Osteoblast (primary cell): ENCODE measurements around the gene KIF7. TPM values are rescaled to one million over a fixed set of nuclear protein-coding genes. Genes with fewer than 3 reads are reported as not detected.
A peak's percentile ranks its signal among the peaks of the same experiment; 100 is the strongest.

Source experiments
- DNase-seq: peaks from one replicate; pipeline ENCODE4 v3.0.0; 2011; ENCODE audit warnings: low spot score, mixed read lengths; ENCODE audit not compliant: insufficient read length; ENCODE audit errors: missing footprints
- H2AFZ ChIP-seq: 2 replicates; pipeline ENCODE4 v1.6.0; 2011; ENCODE audit warnings: mild to moderate bottlenecking, low read length
- H3K27ac ChIP-seq: 2 replicates; pipeline ENCODE4 v1.5.1; 2011; ENCODE audit warnings: mild to moderate bottlenecking, low read depth, low read length, moderate library complexity
- H3K27me3 ChIP-seq: 2 replicates; pipeline ENCODE4 v1.6.0; 2012; ENCODE audit warnings: mild to moderate bottlenecking, control low read depth, inconsistent platforms, low read length, moderate library complexity; ENCODE audit not compliant: insufficient read depth
- H3K36me3 ChIP-seq: 2 replicates; pipeline ENCODE4 v1.5.1; 2011; ENCODE audit warnings: mild to moderate bottlenecking, low read length, control low read depth, moderate library complexity; ENCODE audit not compliant: insufficient read depth
- H3K4me1 ChIP-seq: 2 replicates; pipeline ENCODE4 v1.5.1; 2011; ENCODE audit warnings: mild to moderate bottlenecking, low read length, control low read depth, moderate library complexity; ENCODE audit not compliant: insufficient read depth
- H3K4me2 ChIP-seq: 2 replicates; pipeline ENCODE4 v1.6.0; 2011; ENCODE audit warnings: mild to moderate bottlenecking, low read length; ENCODE audit not compliant: insufficient read depth
- H3K4me3 ChIP-seq: fragments of 200-600 bp; sonication (generic); 3 replicates; pipeline ENCODE4 v1.5.1; 2012; ENCODE audit warnings: mild to moderate bottlenecking, low read length, inconsistent platforms; ENCODE audit not compliant: insufficient read depth
- H3K79me2 ChIP-seq: 2 replicates; pipeline ENCODE4 v1.6.0; 2012; ENCODE audit warnings: mild to moderate bottlenecking, low read length, control low read depth, inconsistent platforms; ENCODE audit not compliant: insufficient read depth
- H3K9me3 ChIP-seq: 2 replicates; pipeline ENCODE4 v1.5.1; 2011; ENCODE audit warnings: low read depth, low read length, control low read depth
- H4K20me1 ChIP-seq: 2 replicates; pipeline ENCODE4 v1.6.0; 2012; ENCODE audit warnings: mild to moderate bottlenecking, low read length, control low read depth; ENCODE audit not compliant: insufficient read depth
- total RNA-seq: library from RNA; depleted of rRNA; stranded (reverse); fragments of >200 nt; gene quantifications from 2 replicates; pipeline ENCODE4 v1.2.3, GENCODE V29; 2012
- TF ChIP-seq, protein P1 (sequence below): IDR thresholded peaks from 2 replicates; pipeline ENCODE4 v1.5.1; 2011; ENCODE audit warnings: mild to moderate bottlenecking, low read depth, low read length, moderate library complexity; ENCODE audit errors: extremely low read depth

Gene KIF7
- total RNA-seq, 1 donor: 12.3 TPM

DNA sequence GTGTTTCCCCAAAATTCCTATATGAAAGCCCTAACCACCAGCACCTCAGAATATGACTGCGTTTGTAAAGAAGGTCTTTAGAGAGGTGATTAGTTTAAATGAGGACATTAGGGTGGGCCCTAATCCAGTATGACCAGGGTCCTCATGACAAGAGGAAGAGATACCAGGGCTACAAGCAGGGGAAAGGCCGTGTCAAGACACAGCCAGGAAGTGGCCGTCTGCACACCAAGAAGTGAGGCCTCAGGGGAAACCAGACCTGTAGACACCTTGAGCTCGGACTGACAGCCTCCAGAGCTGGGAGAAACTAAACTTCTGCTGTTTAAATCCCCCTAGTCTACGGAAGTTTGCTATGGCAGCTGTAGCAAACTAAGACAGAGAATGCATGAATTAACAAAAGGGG is 14.2 kb downstream of the KIF7 start:
- H3K4me3 ChIP-seq: no peak overlapping the region
- peak; percentile 22 for DNase-seq
- H3K79me2 ChIP-seq: peaks cover 7% of the 10 kb centered on the region
- H2AFZ ChIP-seq: no peak overlapping the region
- TF ChIP-seq, protein P1, sequence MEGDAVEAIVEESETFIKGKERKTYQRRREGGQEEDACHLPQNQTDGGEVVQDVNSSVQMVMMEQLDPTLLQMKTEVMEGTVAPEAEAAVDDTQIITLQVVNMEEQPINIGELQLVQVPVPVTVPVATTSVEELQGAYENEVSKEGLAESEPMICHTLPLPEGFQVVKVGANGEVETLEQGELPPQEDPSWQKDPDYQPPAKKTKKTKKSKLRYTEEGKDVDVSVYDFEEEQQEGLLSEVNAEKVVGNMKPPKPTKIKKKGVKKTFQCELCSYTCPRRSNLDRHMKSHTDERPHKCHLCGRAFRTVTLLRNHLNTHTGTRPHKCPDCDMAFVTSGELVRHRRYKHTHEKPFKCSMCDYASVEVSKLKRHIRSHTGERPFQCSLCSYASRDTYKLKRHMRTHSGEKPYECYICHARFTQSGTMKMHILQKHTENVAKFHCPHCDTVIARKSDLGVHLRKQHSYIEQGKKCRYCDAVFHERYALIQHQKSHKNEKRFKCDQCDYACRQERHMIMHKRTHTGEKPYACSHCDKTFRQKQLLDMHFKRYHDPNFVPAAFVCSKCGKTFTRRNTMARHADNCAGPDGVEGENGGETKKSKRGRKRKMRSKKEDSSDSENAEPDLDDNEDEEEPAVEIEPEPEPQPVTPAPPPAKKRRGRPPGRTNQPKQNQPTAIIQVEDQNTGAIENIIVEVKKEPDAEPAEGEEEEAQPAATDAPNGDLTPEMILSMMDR: no peak
- H3K27me3 ChIP-seq: no peaks in the 10 kb centered on the region
- H4K20me1 ChIP-seq: no peaks in the 10 kb centered on the region
- H3K27ac ChIP-seq: no peak overlapping the region
- no peak overlapping the region for H3K4me2 ChIP-seq
- no peaks in the 10 kb centered on the region for H3K4me1 ChIP-seq
- H3K36me3 ChIP-seq: peaks cover 41% of the 10 kb centered on the region
- H3K9me3 ChIP-seq: no peaks in the 10 kb centered on the region

DNA sequence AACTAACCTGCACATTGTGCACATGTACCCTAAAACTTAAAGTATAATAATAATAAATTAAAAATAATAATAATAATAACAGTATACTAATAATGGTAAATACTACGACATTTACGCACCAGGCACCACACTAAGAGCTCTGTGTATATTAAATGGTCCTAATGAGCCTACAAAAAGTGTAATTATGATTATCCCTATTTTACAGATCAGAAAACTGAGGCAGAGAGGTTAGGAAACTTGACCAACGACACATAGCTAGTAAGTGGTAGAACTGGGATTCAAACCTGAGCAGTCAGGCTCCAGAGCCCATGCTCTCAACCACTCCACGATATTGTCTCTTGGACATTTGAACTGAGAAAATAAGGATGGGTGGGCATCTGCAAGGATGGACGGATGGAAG is 15.0 kb downstream of the KIF7 start:
- Histone ChIP-seq H3K79me2 (peaks cover 7% of the 10 kb centered on the region), H3K4me1 (no peaks in the 10 kb centered on the region), H3K27me3 (no peaks in the 10 kb centered on the region), H4K20me1 (no peaks in the 10 kb centered on the region), H3K36me3 (peaks cover 35% of the 10 kb centered on the region), H3K4me3 (no peak overlapping the region), H3K9me3 (no peaks in the 10 kb centered on the region), H2AFZ (no peak overlapping the region), H3K4me2 (no peak overlapping the region), H3K27ac (no peak overlapping the region)
- DNase-seq: no peak
- TF ChIP-seq, protein P1: no peak

- TF ChIP-seq, protein P1: no peak
- DNase-seq: no peak
- H2AFZ ChIP-seq: no peak overlapping the region
- H4K20me1 ChIP-seq: no peaks in the 10 kb centered on the region
- H3K79me2 ChIP-seq: no peaks in the 10 kb centered on the region
- H3K27ac ChIP-seq: no peak overlapping the region
- no peak overlapping the region for H3K4me2 ChIP-seq
- H3K27me3 ChIP-seq: no peaks in the 10 kb centered on the region
- no peaks in the 10 kb centered on the region for H3K4me1 ChIP-seq
- H3K36me3 ChIP-seq: peaks cover 46% of the 10 kb centered on the region
- no peak overlapping the region for H3K4me3 ChIP-seq
- no peaks in the 10 kb centered on the region for H3K9me3 ChIP-seq
Observed at GRCh38 chr15:89633585-89633984, 21.7 kb downstream of the KIF7 start.

DNA sequence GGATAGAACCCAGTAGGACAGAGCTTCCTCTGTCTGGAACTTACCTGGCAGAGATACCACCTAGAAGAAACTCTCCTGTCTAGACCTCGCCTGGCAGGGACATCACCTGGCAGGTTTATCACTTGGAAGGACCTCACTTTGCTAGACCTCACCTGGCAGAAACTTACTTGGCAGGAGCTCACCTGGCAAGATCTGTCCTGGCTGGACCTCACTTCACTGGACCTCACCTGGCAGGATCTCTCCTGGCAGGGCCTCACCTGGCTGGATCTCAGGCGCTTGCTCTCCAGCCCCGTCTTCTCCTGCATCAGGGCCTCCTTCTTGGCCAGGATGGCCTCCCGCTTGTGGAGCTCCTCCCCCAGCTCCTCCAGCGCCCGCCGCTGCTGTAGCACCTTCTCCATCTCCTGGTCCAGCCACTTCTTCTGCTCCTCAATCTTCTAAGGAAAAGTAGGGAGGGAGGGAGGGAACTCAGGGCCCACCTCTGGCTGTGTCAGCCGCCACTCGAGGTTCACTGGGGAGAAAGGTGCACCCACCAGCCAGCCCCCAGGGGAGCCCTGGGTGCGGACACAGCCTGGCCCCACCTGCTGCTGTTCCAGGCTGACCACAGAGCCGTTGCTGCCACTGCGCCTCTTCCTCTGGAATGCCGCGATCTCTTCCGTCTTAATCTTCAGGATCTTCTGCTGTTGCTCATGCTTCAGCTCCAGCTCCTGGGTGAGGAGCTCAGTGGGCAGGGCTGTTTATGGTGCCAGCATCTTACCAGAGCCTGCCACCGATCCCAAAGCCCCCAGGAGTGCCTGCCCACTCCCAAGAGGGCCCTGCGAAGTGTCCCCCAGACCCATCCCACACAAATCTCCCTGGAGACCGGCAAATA is 22.5 kb downstream of the KIF7 start:
- Histone ChIP-seq H3K79me2 (no peaks in the 10 kb centered on the region), H2AFZ (no peak overlapping the region), H3K36me3 (peaks cover 53% of the 10 kb centered on the region), H3K4me2 (no peak overlapping the region), H3K27ac (no peak overlapping the region), H4K20me1 (no peaks in the 10 kb centered on the region), H3K9me3 (no peaks in the 10 kb centered on the region), H3K4me3 (no peak overlapping the region), H3K4me1 (no peaks in the 10 kb centered on the region), H3K27me3 (no peaks in the 10 kb centered on the region)
- TF ChIP-seq, protein P1: no peak
- peak; percentile 53 for DNase-seq
